Gastrocnemius medialis (tissue), 4 donors: ENCODE results near the gene SIRT5. TPM values are rescaled to one million over a fixed set of nuclear protein-coding genes. Genes with fewer than 3 reads are reported as not detected.

Experiments
- ATAC-seq, 2 donors: fragments of 150-250 bp; one replicate each; pipeline ENCODE4 v1.9.1; 2016
- DNase-seq, 2 donors: peaks; one replicate each; pipeline ENCODE4 v3.0.0-alpha.2; 2019
- H3K27ac ChIP-seq, 4 donors: fragments of 200-600 bp; sonication (generic); 1 replicate in 1 of 4; 2 replicates in 3 of 4; pipeline ENCODE4 v1.5.1; 2016 to 2018; ENCODE audit warnings: mild to moderate bottlenecking in 2 of 4, moderate library complexity in 1 of 4
- H3K27me3 ChIP-seq, 3 donors: fragments of 200-600 bp; sonication (generic) in 2 of 3; 1 replicate in 1 of 3; 2 replicates in 2 of 3; pipeline versions ENCODE4 v1.5.1 to v1.6.0; 2016 to 2019; ENCODE audit warnings: mild to moderate bottlenecking in 1 of 3, moderate library complexity in 1 of 3
- H3K36me3 ChIP-seq, 2 donors: fragments of 200-600 bp; sonication (generic) in 1 of 2; one replicate each; pipeline ENCODE4 v1.5.1; 2017 to 2018
- H3K4me1 ChIP-seq, 2 donors: fragments of 200-600 bp; sonication (generic) in 1 of 2; one replicate each; pipeline ENCODE4 v1.5.1; 2016 to 2017; ENCODE audit warnings: mild to moderate bottlenecking in 2 of 2
- H3K4me3 ChIP-seq, 4 donors: fragments of 200-600 bp; sonication (generic) in 3 of 4; 1 replicate in 1 of 4; 2 replicates in 3 of 4; pipeline ENCODE4 v1.5.1; 2016 to 2019; ENCODE audit warnings: mild to moderate bottlenecking in 2 of 4
- H3K9me3 ChIP-seq, 3 donors: fragments of 200-600 bp; sonication (generic) in 2 of 3; 1 replicate in 1 of 3; 2 replicates in 2 of 3; pipeline ENCODE4 v1.5.1; 2016 to 2019
- POLR2A ChIP-seq, 2 donors: fragments of 450-650 bp; IDR thresholded peaks; one replicate each; pipeline ENCODE4 v1.6.1; 2017; ENCODE audit warnings: antibody characterized with exemption in 2 of 2, mild to moderate bottlenecking in 2 of 2, moderate library complexity in 2 of 2
- in situ Hi-C, 4 donors: fragments of 200-750 bp; cut with MboI; loops; one replicate each; pipeline versions ENCODE4 v1.15.0 to v1.8.0; 2017; ENCODE audit warnings: low sequenced_read_pairs in 4 of 4
- intact Hi-C: fragments of 100-400 bp; cut with DNase I; formaldehyde crosslinking; loops from one replicate; pipeline ENCODE4 v1.15.1; 2023; ENCODE audit warnings: low total_unique reads
- total RNA-seq, 4 donors: library from RNA; depleted of rRNA; stranded (reverse); fragments of >200 nt; gene quantifications; one replicate each; pipeline versions ENCODE4 v1.1.0 to v1.2.3, GENCODE V29; 2016
- TF ChIP-seq, protein P1 (sequence below), 5 experiments: fragments of 450-650 bp in 3 of 5; fragments of 200-600 bp in 2 of 5; sonication (generic) in 2 of 5; IDR thresholded peaks in 4 of 5; conservative IDR thresholded peaks in 1 of 5; 1 replicate in 4 of 5; 2 replicates in 1 of 5; pipeline ENCODE4 v1.5.1; 2016 to 2019; ENCODE audit warnings: antibody characterized with exemption in 5 of 5, mild to moderate bottlenecking in 3 of 5, moderate library complexity in 3 of 5

The SIRT5 gene
- total RNA-seq, 4 donors from 2014 or later = 16.1 to 18.0 (median 17.0) TPM

- TF ChIP-seq, protein P1, sequence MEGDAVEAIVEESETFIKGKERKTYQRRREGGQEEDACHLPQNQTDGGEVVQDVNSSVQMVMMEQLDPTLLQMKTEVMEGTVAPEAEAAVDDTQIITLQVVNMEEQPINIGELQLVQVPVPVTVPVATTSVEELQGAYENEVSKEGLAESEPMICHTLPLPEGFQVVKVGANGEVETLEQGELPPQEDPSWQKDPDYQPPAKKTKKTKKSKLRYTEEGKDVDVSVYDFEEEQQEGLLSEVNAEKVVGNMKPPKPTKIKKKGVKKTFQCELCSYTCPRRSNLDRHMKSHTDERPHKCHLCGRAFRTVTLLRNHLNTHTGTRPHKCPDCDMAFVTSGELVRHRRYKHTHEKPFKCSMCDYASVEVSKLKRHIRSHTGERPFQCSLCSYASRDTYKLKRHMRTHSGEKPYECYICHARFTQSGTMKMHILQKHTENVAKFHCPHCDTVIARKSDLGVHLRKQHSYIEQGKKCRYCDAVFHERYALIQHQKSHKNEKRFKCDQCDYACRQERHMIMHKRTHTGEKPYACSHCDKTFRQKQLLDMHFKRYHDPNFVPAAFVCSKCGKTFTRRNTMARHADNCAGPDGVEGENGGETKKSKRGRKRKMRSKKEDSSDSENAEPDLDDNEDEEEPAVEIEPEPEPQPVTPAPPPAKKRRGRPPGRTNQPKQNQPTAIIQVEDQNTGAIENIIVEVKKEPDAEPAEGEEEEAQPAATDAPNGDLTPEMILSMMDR (IDR thresholded peaks at IDR 0.05 in 4 of 5, conservative IDR thresholded peaks at IDR 0.05 in 1 of 5) = no peak
- no peak for TF ChIP-seq POLR2A (IDR thresholded peaks at IDR 0.05)
- ATAC-seq (no peak), DNase-seq (no peak)
- H3K27me3 ChIP-seq = no peaks in the 10 kb centered on the region
- no peak overlapping the region for H3K27ac ChIP-seq
- H3K36me3 ChIP-seq = peaks cover 0 to 36% of the 10 kb centered on the region in 2 donors
- H3K4me3 ChIP-seq = no peak overlapping the region
- in situ Hi-C loops = loop anchor here in 1 of 4 donors (25.0 kb wide), 1 partner anchor 119 kb away; no protein-coding TSS in a partner anchor
- H3K4me1 ChIP-seq = no peaks in the 10 kb centered on the region
- no peaks in the 10 kb centered on the region for H3K9me3 ChIP-seq
- intact Hi-C loops = no loop called here
Observed at GRCh38 chr6:13643125-13643524, 68.7 kb downstream of the SIRT5 start.

- Histone ChIP-seq H3K27me3 (no peaks in the 10 kb centered on the region), H3K27ac (no peak overlapping the region), H3K9me3 (no peaks in the 10 kb centered on the region), H3K4me1 (no peaks in the 10 kb centered on the region), H3K36me3 (peaks cover 0 to 15% of the 10 kb centered on the region in 2 donors), H3K4me3 (no peak overlapping the region)
- DNase-seq (no peak), ATAC-seq (no peak)
- in situ Hi-C loops (loop anchor here in 1 of 4 donors (25.0 kb wide), 1 partner anchor 113 kb away; no protein-coding TSS in a partner anchor), intact Hi-C loops (no loop called here)
- no peak for TF ChIP-seq POLR2A (IDR thresholded peaks at IDR 0.05)
- TF ChIP-seq, protein P1 (IDR thresholded peaks at IDR 0.05 in 4 of 5, conservative IDR thresholded peaks at IDR 0.05 in 1 of 5) = no peak
Observed at GRCh38 chr6:13648850-13649249, 74.4 kb downstream of the SIRT5 start.

DNA sequence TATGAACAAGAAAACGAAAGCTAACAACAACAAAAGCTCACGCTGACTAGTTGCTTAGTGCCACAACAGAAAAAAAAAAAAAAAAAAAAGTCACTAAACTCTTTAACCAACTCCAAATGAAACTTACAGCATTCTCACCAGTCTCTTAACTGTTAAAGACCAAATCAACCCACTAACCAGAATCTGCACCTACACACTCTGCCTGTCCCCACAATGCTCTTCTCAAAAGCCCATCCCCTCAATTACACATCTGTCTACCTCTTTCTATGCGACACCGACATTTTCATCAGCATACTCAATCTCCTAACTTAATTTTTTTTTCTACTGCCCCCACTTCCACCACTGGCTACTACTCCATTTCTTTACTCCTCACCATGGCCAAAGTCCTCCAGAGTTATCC lies 75.0 kb downstream of the SIRT5 start:
- intact Hi-C loops (no loop called here), in situ Hi-C loops (loop anchor here in 1 of 4 donors (25.0 kb wide), 1 partner anchor 113 kb away; no protein-coding TSS in a partner anchor)
- H3K4me1 ChIP-seq = no peaks in the 10 kb centered on the region
- H3K4me3 ChIP-seq = no peak overlapping the region
- no peaks in the 10 kb centered on the region for H3K9me3 ChIP-seq
- TF ChIP-seq, protein P1 (IDR thresholded peaks at IDR 0.05 in 4 of 5, conservative IDR thresholded peaks at IDR 0.05 in 1 of 5) = no peak
- TF ChIP-seq POLR2A (IDR thresholded peaks at IDR 0.05) = no peak
- no peaks in the 10 kb centered on the region for H3K27me3 ChIP-seq
- no peak overlapping the region for H3K27ac ChIP-seq
- ATAC-seq (no peak), DNase-seq (no peak)
- peaks cover 0 to 10% of the 10 kb centered on the region in 2 donors for H3K36me3 ChIP-seq

GRCh38 chr6:13653296-13653695 lies 78.9 kb downstream of the SIRT5 start:
- in situ Hi-C loops = no loop called here
- Histone ChIP-seq H3K36me3 (peaks cover 0 to 9% of the 10 kb centered on the region in 2 donors), H3K27me3 (no peaks in the 10 kb centered on the region), H3K4me1 (peaks cover 2 to 4% of the 10 kb centered on the region in 2 donors), H3K4me3 (no peak overlapping the region), H3K27ac (no peak overlapping the region), H3K9me3 (no peaks in the 10 kb centered on the region)
- ATAC-seq (no peak), DNase-seq (no peak)
- TF ChIP-seq POLR2A (IDR thresholded peaks at IDR 0.05) = no peak
- TF ChIP-seq, protein P1 (IDR thresholded peaks at IDR 0.05 in 4 of 5, conservative IDR thresholded peaks at IDR 0.05 in 1 of 5) = no peak
- intact Hi-C loops = no loop called here

GRCh38 chr6:13654496-13654895 lies 80.1 kb downstream of the SIRT5 start:
- peaks cover 4 to 9% of the 10 kb centered on the region in 2 donors for H3K4me1 ChIP-seq
- H3K9me3 ChIP-seq = no peaks in the 10 kb centered on the region
- TF ChIP-seq POLR2A (IDR thresholded peaks at IDR 0.05) = no peak
- TF ChIP-seq, protein P1 (IDR thresholded peaks at IDR 0.05 in 4 of 5, conservative IDR thresholded peaks at IDR 0.05 in 1 of 5) = no peak
- in situ Hi-C loops = no loop called here
- ATAC-seq = no peak
- no peaks in the 10 kb centered on the region for H3K27me3 ChIP-seq
- no peak overlapping the region for H3K4me3 ChIP-seq
- no peak overlapping the region for H3K27ac ChIP-seq
- intact Hi-C loops = no loop called here
- H3K36me3 ChIP-seq = peaks cover 0 to 9% of the 10 kb centered on the region in 2 donors
- no peak for DNase-seq
